Tibial nerve (tissue), 3 donors: ENCODE measurements around the gene SPATA7.

Experiments
- POLR2A ChIP-seq, 2 donors: fragments of 450-650 bp; IDR thresholded peaks; one replicate each; pipeline ENCODE4 v1.6.1; 2017; ENCODE audit warnings: antibody characterized with exemption in 2 of 2, mild to moderate bottlenecking in 2 of 2, moderate library complexity in 2 of 2
- TF ChIP-seq, protein P1 (sequence below), 5 experiments: fragments of 200-600 bp in 3 of 5; fragments of 450-650 bp in 2 of 5; sonication (generic) in 3 of 5; IDR thresholded peaks; one replicate each; pipeline ENCODE4 v1.5.1; 2016 to 2019; ENCODE audit warnings: antibody characterized with exemption in 5 of 5, mild to moderate bottlenecking in 3 of 5, moderate library complexity in 2 of 5

DNA sequence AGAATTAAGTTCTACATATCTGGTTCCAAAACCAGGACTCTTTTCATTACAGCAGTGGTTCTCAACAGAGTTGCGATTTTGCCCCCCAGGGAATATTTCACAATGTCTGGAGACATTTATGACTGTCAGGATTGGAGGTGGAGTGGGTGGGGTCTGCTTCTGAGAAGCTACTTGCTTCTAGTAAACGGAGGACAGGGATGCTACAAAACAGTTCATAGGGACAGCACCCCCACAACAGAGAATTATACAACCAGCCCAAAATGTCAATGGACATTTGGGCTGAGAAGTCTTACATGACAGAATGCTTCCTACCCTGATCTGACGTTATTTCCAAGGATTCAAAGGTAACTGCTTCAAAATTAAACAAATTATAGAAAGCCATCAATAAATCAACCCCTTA, 739 bp upstream of the SPATA7 start:
- TF ChIP-seq, protein P1, sequence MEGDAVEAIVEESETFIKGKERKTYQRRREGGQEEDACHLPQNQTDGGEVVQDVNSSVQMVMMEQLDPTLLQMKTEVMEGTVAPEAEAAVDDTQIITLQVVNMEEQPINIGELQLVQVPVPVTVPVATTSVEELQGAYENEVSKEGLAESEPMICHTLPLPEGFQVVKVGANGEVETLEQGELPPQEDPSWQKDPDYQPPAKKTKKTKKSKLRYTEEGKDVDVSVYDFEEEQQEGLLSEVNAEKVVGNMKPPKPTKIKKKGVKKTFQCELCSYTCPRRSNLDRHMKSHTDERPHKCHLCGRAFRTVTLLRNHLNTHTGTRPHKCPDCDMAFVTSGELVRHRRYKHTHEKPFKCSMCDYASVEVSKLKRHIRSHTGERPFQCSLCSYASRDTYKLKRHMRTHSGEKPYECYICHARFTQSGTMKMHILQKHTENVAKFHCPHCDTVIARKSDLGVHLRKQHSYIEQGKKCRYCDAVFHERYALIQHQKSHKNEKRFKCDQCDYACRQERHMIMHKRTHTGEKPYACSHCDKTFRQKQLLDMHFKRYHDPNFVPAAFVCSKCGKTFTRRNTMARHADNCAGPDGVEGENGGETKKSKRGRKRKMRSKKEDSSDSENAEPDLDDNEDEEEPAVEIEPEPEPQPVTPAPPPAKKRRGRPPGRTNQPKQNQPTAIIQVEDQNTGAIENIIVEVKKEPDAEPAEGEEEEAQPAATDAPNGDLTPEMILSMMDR (IDR thresholded peaks at IDR 0.05), result no peak
- TF ChIP-seq POLR2A (IDR thresholded peaks at IDR 0.05), result no peak
